Activated CD4-positive, alpha-beta T cell treated with anti-CD3 and anti-CD28 coated beads, Interleukin-10, Interleukin-2, amounts not matched to agents 100 ng/mL and 50 ng/mL, durations not matched to agents 16 hours and 8 hours (primary cell): ENCODE data around the gene CLCN1.
"Not testable (repeated sequence)": the region's sequence is repeated elsewhere in the genome, so short reads cannot be mapped to it uniquely, and the experiment has no call there.

Experiments used
- DNase-seq: peaks from one replicate; pipeline ENCODE4 v3.0.0-alpha.2; 2020

Gene CLCN1

DNA sequence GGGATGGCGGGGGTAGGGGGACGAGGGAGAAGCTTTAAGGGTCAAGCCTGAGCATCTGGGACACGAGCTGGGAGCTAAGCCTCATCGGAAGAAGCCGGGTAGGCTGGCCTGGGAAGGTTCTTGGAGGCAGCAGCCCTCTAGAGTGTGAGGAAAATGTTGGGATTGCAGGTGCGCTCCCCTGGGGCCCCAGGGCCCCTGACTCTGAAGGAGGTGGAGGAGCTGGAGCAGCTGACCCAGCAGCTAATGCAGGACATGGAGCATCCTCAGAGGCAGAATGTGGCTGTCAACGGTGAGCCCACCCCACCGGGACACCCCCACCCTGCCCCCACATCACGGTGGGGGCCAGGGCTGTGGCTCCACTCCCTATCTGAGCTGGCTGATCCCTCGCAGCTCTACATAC lies 72.1 kb downstream of the CLCN1 start:
- no peak for DNase-seq

- DNase-seq = no peak
Observed at GRCh38 chr7:143388491-143389101, 72.7 kb downstream of the CLCN1 start.

- DNase-seq = no peak
Observed at GRCh38 chr7:143389316-143390103, 73.6 kb downstream of the CLCN1 start.

- no peak for DNase-seq
Observed at GRCh38 chr7:143390104-143390772, 74.3 kb downstream of the CLCN1 start.

DNA sequence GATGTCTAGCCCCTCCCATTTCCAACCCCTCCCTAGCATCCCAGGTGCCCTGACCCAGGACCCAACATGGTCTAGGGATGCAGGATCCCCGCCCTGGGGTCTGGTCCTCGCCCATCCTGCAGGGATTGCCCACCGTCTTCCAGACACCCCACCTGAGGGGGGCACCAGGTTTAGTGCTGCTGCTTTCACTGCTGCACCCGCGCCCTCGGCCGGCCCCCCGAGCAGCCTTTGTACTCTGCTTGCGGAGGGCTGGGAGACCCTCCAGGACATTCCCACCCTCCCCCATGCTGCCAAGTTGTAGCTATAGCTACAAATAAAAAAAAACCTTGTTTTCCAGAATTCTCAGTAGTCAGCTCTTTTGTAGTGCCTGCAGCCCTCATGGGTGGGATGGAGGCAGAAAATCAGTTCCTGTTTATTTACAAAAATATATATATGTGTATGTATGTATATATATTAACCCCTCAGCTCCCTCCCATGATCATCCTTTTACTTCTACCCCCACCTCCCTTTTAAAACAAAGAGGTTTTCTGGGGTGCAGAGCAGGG lies 74.9 kb downstream of the CLCN1 start:
- DNase-seq = no peak

DNA sequence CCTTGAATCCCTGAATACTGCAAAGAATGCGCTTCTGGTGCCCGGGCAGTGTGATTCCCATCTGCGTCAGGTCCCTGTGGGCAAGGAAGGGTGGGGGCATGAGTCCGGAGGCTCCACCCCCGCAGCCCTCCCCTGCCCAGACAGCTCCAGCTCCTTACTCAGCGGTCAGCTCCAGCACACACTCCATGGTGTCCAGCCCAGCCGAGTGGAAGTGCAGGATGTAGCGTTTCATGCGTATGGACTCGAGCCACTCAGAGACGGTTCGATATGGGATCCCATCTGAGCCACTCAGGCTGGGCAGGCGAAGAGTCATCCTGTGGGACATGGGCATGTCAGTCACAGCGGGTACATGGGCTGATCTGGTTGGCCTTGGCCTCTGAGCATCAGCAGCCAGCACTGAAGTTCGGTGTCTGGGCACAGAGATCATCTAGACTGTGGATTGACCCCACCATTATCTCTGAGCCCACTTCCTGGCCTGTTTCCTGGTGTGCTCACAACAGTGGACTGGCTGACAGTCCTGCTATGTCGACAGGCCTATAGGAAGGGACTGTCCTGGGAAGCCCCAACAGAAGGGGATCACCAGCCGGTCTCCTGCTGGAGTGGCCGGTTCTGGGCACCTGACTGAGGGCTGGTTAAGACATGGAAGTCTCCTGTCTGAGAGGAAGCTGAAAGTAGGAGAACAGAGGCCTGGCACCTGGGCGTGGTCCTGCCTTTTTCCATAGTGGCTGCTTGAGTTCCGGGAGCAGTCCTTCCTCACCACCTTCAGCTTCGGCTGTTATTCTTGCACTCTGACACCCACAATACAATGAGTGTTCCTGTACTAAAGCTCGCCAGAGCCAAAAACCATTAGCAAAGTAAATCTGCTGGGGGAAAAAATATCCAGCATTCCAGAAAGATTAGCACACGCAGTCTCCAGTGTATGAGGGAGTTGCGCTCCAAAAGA lies 75.8 kb downstream of the CLCN1 start:
- DNase-seq = no peak

GRCh38 chr7:143392427-143392826 lies 76.5 kb downstream of the CLCN1 start:
- DNase-seq = not testable (repeated sequence)

GRCh38 chr7:143392875-143393266 lies 77.0 kb downstream of the CLCN1 start:
- DNase-seq = no peak

DNA sequence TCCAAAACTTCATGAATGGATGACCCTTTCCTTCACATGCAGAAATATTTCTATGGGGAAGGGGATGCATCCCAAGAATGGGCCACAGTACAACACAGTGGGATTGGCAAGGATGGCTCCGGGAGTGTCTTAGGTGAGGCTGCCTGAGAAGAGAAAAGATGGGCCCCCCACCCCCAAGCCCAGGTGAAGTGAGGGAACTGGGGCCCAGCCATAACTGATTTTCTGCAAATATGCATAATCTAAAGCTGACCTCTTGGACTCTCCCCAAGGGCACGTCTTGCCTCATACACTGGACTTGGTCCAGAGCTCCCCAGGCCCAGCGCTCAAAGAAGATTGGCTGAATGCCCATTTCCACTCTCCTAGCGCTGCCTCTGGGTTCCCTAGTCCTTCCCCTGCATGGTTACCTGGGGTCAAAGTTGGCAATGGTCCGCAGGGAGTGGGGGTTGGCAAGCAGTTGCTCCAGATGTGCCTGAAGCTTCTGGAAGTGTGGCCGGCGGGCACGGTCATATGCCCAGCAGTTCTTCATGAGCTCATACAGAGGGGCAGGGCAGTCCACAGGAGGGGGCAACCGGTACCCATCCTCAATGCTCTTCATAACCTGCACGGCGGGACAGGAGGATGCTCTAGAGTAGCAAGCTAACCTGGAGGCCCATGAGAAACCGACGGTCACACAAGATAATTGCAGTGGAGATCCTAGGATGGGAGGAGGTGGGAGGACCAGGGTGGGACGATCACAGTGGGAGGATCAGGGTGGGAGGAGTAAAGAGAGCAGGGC lies 77.5 kb downstream of the CLCN1 start:
- no peak for DNase-seq

GRCh38 chr7:143394068-143394467 lies 78.2 kb downstream of the CLCN1 start:
- DNase-seq = no peak

GRCh38 chr7:143394777-143395176 lies 78.9 kb downstream of the CLCN1 start:
- no peak for DNase-seq

GRCh38 chr7:143395187-143396149 lies 79.6 kb downstream of the CLCN1 start:
- DNase-seq = no peak

DNA sequence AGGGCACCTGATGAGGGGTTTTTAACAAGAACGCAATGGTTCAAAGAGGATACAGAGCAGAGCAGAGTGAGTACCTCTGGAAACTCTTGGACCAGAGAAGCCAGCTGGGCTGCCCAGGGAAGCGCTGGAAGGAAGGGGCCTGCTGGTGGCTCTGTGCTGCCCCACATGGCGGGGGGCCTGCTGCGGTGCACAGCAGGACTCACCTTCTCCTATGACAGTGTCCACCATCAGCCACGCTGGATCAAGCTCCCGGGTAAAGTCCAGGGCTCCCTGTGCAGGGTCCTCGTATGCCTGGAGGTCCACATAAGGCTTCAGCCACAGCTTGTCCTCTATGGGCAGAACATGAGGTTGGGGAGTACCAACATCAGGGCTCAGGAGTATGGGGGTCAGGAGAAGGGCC lies 80.3 kb downstream of the CLCN1 start:
- no peak for DNase-seq

DNA sequence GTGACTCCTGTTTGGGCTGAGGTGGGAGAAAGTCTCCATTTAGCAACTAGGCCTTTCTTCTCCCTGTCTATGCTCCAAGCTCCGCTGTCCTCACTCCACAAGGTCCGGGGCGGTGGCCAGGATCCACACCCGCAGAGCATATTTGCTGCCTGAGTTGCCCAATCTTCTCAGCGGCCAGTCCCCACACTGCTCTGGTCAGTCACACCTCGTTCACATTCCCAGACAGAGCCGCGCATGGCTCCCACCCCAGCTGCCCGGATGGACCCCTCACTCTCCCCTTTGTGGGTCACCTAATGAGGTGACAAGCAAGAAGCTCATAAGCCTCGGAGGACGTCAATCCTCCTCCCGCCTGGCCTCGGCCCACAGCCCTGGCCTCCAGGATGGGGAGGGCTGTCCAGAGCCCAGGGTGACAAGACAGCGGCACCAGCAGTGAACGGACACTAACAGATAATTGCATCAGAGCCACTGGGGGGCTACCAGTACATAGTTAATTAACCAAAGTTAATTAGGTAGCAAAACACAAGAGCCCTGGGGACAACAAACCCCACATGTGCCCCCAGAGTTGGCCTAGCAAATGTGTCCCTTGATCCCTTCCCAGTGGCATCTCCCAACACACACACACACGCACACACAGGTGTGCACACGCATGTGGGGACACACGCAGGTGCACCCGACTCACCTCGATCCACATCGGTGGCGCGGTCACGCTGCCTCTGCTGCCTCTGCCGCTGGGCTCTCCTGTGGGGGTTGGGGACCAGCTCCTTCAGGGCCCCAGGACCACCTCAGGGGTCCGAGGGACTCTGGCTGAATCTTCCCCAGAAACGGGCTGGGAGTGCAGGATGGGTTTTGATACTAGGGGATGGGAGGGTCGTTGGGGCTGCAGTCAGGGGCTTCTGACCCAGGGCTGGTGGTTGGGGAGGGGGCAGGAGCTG lies 81.0 kb downstream of the CLCN1 start:
- DNase-seq = no peak

GRCh38 chr7:143397710-143398530 lies 82.0 kb downstream of the CLCN1 start:
- no peak for DNase-seq

DNA sequence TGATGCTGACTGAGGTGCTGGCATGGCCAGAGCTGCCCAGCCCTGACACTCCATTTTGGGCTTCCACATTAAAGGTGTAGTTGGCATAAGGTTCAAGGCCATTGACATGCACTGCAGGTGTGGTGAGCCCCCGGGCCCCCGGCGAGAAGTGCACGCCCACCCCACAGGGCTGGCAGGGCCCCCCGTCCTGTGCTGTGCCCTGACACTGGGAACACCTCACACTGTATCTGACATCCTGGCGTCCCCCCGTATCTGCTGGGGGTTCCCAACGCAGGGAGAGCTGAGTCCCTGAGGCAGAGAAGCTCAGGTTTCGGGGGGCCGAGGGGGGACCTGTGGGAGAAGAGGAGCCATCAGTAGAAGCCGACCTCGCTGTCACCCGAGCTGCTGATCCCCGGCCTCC lies 82.7 kb downstream of the CLCN1 start:
- no peak for DNase-seq

DNA sequence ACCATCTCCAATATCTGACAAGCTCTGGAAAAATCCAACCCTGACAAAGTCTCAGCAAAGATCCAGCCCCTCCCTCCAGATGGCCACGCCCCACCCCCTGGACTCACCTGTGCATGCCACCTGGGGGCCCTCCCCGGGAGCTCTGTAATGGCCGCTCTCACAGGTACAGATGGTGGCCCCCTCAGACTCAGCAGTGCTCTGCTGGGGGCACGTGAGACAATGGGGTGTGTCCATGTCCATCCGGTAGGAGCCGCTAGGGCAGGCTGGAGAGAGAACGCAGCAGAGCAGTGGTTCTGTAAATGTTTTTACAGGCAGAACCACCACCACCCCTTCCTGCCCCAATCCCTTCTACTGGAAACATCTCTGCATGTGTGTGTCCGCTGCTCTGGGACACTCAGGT lies 83.2 kb downstream of the CLCN1 start:
- no peak for DNase-seq

GRCh38 chr7:143399642-143400041 lies 83.7 kb downstream of the CLCN1 start:
- no peak for DNase-seq

GRCh38 chr7:143401265-143401664 lies 85.4 kb downstream of the CLCN1 start:
- DNase-seq = no peak
